NCI-H345 treated with DMSO at 0.1 percent for 48 hours (cell line): ENCODE measurements around the gene PREX1.

ENCODE experiments used
- DNase-seq: peaks from one replicate; lab custom pipeline; 2025; ENCODE audit not compliant: unreplicated experiment; lab: John Stamatoyannopoulos, UW

Gene PREX1

DNA sequence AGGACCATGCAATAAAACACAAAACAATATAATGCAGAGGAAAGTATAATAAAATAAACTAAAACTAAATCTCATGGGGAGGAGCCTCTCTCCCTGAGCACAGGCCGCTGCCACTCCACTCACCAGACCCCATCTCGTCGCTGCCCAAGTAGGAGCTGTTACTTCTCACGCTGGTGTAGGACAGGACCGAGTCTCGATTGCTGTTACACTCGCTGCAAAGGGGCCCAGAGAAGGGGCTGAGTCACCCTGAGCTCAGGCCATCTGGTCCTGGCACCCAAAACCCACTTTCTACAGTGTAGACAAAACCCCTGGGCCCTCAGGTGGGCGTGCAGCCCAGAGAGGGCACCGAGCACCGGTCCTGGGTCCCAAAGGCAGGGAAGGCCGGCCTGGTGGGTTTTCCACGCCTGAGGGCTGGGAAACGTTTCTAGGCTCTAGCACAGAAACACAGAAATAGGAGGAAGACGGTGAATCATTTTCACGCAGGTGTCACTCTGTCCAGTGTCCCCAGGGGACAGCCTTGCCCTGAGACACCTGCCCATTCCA lies 183.4 kb downstream of the PREX1 start:
- no peak for DNase-seq

DNA sequence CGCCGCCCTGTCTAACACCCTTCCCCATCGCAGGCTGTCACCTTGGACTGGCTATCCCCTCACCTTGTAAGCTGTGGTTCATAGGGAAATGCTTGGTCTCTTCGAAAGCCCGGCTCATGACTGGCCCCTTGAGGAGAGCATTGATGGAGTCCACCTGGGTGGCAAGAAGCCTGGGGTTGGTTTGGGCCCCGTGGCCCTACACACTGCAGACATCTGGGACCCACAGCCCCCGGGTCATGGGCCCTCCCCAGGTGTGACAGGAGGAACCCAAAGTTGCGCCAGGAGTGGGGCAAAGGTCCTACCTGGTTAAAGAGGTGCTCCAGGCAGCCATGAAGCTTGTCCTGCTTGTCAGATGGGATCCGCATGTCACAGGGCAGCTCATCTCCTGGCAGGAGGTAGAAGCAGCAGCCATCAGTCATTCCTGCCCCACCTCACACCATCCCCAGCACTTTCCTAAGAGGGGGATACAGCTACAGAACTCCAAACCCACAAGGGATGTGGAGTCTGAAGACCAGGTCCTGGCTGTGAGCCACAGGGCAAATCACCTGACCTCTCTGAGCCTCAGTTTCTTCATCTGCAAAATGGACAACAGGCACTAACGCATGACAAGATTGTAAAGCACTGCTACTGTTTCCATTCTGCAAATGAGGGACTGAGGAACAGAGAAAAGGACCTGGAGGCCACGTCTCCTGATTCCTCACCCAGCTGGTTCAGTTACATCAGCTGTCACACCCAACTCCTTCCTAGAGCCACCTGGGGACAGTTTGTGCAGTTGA lies 185.5 kb downstream of the PREX1 start:
- DNase-seq: no peak

DNA sequence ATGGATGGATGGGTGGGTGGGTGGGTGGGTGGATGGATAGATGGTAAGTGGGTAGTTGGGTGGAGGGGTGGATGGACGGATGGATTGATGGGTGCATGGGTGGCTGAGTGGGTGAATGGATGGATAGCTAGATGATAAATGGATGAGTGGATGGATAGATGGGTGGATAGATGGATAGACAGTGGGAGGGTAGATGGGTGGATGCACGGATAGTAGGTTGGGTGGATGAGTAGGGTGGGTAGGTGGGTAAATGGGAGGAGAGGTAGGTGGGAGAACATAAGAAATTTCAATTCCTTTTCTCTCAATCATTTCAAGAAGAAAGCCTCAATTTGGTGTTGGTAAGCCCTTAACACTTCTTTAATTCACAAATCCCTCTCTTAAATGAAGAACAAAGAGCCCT lies 186.9 kb downstream of the PREX1 start:
- DNase-seq: no peak

DNA sequence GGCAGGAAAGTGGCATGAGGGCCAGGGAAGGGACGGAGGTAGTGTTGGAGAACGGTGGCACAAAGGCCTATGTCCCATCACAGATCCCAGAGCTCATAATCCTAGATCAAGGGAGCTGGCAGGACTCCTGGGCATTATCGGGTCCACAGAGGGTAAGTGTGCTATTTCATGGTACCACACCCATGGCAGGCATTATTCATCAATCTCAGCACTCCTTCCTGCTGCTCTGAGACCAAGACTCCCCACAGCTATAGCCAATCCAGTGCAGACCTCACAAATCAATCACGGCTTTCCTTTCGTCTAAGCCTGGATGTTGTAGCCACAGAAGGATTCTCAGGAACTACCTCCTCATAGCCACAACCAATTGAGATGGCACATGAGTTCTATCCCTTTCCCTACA lies 187.9 kb downstream of the PREX1 start:
- no peak for DNase-seq

DNA sequence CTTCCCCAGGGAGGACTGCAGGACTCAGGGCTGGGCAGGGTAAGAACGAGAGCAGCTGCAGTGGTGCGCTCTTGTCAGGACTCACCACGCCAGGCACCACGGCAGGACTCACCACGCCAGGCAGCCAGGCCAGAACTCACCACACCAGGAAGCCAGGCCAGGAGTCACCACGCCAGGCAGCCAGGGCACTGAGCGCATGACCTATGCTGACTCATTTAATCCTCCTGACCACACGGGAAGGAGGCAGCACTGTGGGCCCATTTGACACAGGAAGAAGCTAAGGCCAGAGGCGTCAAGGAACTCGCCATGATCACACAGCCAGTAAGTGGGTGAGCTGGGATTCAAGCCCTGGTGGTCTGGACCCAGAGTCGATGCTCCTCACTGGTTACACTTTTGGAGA lies 189.3 kb downstream of the PREX1 start:
- DNase-seq: no peak

DNA sequence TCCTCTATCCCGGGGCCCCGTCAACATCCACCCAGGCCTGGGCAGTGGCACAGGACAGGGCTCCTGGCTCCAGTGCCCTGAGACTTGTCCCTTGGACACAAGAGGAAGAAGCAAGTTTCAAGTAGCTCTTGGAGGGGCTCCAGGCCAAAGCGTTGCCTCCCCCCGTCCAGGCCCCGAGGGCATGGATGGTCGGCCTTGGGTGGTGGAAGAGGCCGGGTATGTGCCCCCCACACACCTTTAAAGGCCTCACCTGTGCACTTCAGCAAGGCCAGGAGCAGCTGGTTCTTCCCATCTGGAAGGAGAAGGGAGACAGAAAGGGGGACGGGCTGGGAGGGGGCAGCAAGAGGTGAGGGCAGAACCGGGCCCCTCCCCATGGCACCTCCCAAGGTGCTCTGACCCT lies 190.3 kb downstream of the PREX1 start:
- no peak for DNase-seq

DNA sequence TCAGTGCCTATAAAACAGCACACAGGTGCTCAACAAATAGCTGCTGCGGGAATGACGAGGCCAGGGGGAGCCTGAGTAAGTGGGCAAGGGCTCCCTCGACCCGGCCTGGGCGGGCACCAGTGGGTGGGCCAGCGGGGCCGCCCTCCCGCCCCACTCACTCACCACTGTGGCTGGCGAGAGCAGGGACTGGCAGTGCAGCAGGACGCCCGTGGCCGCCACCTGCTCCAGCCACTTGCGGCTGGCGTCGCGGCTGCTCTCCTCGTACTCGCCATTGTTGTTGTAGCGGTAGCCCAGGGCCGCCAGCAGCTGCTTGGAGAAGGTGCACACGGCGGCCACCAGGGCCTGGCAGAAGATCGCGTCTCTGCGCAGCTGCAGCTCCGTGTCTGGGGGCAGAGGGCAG lies 191.5 kb downstream of the PREX1 start:
- DNase-seq: no peak

DNA sequence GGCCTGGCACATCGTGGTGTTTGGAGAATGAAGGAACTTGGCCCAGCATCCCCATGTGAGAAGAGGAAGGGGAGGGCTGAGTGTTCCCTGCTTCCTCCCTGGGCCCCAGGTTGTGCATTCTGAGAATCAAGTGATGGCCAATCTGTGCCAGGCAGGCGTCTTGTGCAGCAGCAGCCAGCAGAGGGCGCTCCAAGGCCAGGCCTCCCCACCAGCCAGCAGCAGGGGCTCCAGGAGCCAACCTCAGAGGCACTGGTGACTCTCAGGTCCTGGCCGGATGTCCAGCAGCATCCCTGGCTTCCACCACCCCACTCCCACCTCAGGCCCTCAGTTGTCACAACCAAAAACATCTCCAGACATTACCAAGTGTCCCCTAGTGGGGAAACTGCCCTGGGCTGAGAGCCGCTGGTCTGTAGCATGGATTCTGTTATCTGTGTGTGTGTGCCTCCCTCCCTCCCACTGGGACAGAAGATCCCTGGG lies 192.0 kb downstream of the PREX1 start:
- DNase-seq: peak; percentile 25

DNA sequence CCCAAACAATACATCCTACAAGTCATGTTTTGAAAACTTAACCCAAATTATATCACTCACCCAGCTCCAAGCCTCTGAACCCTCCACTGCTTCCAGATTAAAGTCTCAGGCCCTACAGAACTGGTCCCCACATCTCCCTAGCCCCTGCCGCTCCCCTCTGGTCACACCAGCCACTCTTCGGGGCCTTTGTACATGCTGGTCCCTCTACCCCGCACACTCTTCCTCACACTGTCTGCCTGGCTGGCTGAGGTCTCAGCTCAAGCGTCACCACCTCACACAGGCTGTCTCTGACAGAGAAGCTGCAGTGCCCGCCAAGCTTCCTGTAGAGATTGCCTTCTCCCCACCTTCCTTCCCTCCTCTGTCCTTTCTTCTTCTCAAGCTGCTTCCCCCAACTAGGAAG lies 192.4 kb downstream of the PREX1 start:
- no peak for DNase-seq

DNA sequence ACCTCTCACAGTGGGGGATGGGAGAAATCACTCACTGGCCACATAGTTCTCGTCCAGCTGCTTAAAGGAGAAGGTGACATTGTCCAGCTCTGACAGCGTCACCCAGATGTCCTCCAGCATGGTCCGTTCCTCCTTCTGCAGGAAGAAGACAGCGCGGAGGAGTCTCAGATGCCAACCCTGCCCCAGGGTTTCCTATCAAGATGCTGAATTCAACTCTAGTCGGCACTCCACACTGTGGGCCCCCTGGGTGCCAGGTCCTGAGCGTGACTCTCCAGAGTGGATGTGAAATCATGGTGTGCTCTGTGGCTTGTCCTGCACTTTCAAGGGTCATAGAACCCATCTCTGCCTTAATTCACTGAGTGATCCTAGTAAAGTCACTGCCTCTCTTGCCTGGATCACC lies 193.2 kb downstream of the PREX1 start:
- no peak for DNase-seq

DNA sequence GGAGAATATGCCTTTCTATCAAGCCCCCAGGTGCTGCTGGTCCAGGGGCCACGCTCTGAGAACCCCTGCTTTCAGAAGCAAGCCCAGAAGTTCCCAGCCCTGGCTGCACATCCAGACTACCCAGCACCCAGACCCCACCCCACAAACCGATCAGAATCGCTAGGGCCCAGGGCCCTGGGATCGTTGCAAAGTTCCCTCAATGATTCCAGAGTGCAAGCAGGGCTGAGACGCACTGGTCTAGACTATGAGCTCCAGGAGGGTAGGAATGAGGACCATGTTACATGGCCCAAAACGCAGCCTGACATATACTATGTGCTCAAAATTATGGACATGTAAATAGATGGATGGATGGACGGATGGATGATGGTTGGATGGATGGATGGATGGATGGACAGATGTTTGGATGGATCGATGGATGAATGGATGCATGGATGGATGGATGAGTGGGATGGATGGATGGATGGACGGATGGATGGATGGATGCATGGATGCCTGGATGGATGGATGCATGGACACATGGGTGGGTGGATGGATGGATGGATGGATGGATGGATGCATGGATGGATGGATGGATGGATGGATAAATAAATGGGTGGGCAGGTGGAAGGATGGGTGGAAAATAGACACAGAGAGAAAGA lies 194.1 kb downstream of the PREX1 start:
- DNase-seq: no peak

DNA sequence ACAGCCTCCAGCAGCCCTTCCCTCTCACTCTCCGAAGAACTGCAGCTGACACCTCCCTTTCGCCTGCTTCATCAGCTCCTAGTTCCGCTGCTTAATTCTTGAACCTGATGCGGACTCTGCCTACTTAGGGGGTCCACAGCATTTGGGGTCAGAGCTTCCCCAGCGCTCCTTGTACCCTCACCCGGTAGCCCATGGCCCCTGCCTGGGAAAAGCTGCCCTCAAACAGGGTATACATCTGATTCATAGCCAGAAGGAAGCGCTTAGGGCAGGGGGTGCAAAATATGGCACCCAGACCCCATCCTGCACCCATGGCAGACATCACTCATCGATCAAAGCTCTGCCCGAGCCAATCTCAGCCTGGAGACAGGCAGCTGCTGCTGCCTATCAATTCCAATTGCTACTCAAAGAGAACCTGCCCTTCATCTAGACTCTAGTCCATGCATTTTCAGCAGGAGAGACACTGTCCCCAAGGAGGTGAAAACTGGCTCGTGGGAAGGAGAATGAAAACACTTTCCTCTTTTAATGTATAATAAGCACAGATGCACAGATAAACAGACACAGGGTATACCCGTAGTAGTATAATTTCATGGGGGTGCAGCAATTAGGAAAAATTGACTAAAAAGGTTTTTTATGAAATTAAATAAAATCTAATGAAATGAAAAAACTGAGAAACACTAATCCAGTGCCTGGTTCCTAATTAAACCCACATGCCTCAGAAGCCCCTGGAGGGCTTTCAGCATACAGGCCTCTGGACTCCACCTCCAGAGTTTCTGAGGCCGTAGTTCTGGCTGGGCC lies 194.8 kb downstream of the PREX1 start:
- DNase-seq: no peak

DNA sequence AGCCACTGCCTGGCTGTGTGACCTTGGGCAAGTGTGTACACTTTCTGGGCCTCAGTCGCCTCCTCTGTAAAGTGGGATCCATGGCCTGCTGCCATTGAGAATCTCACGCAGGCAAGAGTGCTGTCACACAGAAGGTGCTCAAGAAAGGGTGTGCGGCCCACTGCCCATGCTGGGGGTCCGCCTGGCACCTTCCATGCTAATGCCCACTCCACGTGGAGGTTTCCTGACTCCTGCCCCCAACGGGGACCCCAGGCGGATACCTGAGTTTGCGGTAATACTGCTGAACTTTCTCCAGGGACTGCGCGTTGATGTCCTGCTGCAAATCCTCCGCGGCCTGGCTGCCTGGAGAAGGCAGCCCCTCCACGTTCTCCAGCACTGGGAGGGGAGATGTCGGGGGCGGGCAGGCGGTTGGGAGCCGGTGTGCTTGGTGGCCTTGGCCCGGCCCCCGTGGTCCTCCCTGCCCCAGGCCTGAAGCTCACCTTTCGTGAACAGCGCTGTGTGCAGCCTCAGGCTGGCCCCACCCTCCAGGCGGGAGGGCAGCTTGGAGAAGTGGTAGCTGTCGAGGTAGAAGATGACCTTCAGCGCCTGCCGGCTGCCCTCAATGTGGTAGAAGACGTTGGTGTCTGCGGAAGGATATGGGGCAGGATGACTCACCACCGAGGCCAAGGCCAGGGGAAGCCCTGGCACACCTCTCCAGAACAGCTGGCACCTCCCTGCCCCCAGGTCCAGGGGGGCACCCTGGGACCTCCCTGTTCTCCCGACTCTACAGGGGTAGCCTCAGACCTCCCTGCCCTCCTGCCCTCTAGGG lies 195.6 kb downstream of the PREX1 start:
- no peak for DNase-seq

DNA sequence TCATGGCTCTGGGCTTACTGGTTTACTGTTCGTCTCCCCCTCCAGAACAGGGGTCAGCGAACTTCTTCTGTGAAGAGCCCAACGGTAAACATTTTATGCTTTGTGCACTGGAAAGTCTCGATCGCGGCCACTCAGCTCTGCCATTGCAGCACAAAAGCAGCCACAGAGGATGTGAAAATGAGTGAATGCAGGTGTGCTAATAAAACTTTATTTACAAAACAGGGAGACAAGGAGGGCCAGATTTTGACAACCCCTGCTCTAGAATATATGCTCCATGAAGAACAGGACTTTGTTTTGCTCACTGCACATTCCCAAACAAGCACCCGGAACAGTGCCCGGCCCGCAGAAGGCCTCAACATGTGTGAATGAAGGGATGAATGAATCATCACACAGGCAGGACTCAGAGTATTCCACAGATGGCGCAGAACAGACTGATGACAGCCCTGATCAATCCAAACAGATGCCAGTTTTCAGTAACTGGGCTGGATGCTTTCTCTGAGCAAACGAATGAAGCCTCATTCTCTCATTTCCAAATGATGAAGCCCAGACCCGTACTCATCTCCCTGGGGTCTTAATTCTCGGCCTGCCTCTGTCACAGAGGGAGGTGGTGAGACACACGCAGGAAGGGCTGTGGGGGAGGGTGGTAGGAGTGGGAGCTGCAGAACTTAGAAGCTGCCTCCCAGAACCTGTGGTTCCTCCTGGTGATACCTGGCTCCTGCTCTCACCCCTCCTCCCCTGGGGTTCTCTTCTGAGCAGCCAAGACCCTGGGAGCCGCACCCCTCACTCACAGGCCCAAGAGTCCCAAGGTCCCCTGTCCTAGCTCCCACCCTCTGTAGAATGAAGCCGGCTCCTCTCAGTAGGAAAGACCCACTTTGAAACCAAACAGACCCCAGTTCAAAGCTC lies 196.4 kb downstream of the PREX1 start:
- peak; percentile 17 for DNase-seq

DNA sequence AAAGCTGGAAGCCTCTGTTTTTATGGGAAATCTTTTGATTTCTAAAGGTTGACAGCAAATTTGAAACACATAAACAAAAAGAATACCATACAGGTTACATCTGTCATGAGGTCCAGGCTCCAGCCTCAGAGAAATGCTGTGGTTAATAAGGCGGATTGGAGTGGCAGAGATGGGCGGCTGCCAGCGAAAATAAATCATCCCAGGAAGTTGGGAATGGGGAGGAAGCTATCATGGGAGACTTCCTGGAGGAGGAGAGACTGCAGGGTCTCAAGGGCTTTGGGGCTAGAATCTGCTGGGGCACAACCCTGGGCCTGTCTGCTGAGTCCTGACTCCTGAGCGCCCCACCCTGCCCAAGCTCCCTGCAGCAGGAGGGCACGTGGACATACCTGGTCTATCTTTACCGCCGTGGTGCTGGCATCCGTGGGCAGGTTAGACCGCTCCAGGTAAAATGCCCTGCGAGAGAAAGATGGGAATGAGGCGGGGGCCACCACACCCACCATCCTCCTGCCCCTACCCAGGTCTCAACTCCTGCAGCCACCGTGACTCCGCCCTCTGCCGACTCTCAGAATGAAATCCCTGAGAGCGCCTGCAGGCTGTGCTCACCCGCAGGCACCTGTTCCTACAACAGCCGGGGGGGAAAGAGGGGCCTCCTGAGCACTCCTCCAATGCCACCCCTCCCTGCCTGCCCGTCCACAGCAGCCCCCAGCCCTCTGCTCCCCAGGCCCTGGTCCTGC lies 197.3 kb downstream of the PREX1 start:
- peak; percentile 59 for DNase-seq

DNA sequence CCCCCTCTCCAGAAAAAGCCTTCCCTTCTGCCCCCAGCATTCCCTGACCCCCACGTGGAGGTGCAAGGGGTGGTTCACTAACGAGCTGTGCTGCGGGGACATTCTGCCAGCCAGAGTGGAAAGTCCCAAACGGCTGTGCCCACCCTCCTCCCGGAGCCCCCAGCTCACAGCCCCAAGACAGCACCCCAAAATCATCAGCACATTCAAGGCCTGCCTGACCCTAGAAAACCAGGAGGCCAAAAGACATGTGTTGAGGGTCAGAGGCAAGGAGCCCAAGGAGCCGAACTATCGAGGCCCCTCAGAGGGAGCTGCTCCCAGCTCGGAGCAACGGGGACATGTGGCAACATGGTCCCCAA lies 197.9 kb downstream of the PREX1 start:
- no peak for DNase-seq

DNA sequence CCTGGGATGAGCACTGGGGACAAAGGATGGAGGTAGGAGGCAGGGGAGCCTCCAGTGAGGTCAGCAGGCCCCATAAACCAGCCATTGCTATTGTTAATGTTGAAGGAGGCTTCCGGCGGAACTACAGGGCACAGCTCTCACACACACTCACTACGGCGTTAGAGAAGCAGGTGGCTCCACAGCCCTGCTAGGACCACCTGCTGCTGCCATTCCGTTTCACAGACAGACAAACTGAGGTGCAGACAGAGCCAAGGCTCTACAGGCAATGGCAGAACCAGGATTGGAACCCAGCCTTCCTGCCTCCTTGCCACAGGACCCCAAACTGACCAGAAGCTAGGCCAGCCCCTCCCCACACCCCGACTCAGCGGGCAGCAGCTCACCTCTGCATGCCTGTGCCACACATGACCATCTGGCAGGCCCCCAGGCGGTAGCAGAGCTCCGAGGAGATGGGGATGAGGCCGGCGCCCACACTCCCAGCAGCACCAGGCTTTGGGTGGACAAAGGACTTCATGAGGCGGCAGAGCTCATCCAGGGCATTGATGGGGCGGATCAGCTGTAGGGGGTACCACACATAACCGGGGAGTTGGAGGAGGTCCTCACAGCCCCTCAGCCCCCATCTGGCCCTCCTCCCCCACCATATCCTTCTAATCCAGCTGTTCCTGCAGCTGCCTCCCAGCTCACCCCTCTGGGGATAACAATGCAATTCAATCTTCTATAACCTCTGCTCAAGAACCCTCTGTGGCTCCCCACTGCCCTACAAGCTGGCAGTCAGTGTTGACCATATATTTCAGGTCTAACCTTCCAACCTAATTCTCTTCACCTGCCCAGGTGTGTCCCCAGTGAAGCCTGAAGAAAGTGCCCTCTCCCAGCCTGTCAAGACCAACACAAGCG lies 198.5 kb downstream of the PREX1 start:
- no peak for DNase-seq

DNA sequence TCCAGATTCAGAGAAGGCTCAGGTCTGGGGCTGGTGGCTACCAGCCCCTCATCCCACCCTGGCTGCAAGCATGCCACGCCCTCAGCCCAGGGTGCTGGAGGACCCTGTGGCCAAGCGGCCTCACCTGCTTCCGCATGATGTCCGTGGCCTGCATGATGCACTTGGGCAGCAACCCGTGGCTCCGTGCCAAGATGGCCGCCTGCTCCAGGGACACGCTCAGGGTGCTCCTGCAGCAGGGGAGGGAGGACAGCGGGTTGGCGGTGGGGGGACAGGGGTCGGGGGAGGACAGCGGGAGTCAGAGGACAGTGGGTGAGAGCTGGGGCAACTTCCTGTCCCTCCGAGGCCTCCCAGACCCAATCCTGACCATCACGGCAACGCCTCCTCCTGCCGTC lies 200.1 kb downstream of the PREX1 start:
- no peak for DNase-seq
